NOMO-1 treated with DMSO at 0.1 percent for 48 hours (cell line): ENCODE data around the gene ST3GAL5.

Experiments used
- DNase-seq: peaks from one replicate; lab custom pipeline; 2025; ENCODE audit not compliant: unreplicated experiment; lab: John Stamatoyannopoulos, UW

The ST3GAL5 gene

GRCh38 chr2:85811180-85812093 lies 77.4 kb downstream of the ST3GAL5 start:
- DNase-seq: no peak

GRCh38 chr2:85810371-85811179 lies 78.2 kb downstream of the ST3GAL5 start:
- no peak for DNase-seq

- DNase-seq: no peak
Observed at GRCh38 chr2:85807756-85808155, 81.0 kb downstream of the ST3GAL5 start.

GRCh38 chr2:85806358-85807118 lies 82.3 kb downstream of the ST3GAL5 start:
- peak; percentile 25 for DNase-seq

GRCh38 chr2:85804583-85804982 lies 84.2 kb downstream of the ST3GAL5 start:
- peak; percentile 32 for DNase-seq

GRCh38 chr2:85803704-85804425 lies 84.9 kb downstream of the ST3GAL5 start:
- no peak for DNase-seq

- DNase-seq: no peak
Observed at GRCh38 chr2:85802354-85803103, 86.3 kb downstream of the ST3GAL5 start.

GRCh38 chr2:85801871-85802270 lies 86.9 kb downstream of the ST3GAL5 start:
- no peak for DNase-seq

GRCh38 chr2:85800586-85800985 lies 88.2 kb downstream of the ST3GAL5 start:
- no peak for DNase-seq

GRCh38 chr2:85799215-85799956 lies 89.4 kb downstream of the ST3GAL5 start:
- no peak for DNase-seq

- DNase-seq: no peak
Observed at GRCh38 chr2:85797921-85798320, 90.9 kb downstream of the ST3GAL5 start.

- no peak for DNase-seq
Observed at GRCh38 chr2:85797263-85797660, 91.5 kb downstream of the ST3GAL5 start.

- no peak for DNase-seq
Observed at GRCh38 chr2:85796341-85797262, 92.2 kb downstream of the ST3GAL5 start.

- DNase-seq: no peak
Observed at GRCh38 chr2:85796046-85796340, 92.8 kb downstream of the ST3GAL5 start.

GRCh38 chr2:85795331-85796045 lies 93.3 kb downstream of the ST3GAL5 start:
- no peak for DNase-seq

GRCh38 chr2:85794491-85795121 lies 94.2 kb downstream of the ST3GAL5 start:
- DNase-seq: no peak

- no peak for DNase-seq
Observed at GRCh38 chr2:85794038-85794441, 94.8 kb downstream of the ST3GAL5 start.
